Type B pancreatic cell (in vitro differentiated cells): ENCODE data around the gene ST8SIA2. TPM values are rescaled to one million over a fixed set of nuclear protein-coding genes. Genes with fewer than 3 reads are reported as not detected.
A peak's percentile ranks its signal among the peaks of the same experiment; 100 is the strongest.

Source experiments
- DNase-seq: peaks from one replicate; pipeline ENCODE4 v3.0.0; 2021; ENCODE audit warnings: mixed read lengths; ENCODE audit not compliant: unreplicated experiment; ENCODE audit errors: extremely low spot score
- H3K27ac Mint-ChIP-seq: 2 replicates; pipeline ENCODE4 v1.8.0; 2021; ENCODE audit warnings: mild to moderate bottlenecking, mixed read lengths
- H3K27me3 Mint-ChIP-seq: 2 replicates; pipeline ENCODE4 v1.8.0; 2021; ENCODE audit warnings: mixed read lengths
- H3K36me3 Mint-ChIP-seq: 2 replicates; pipeline ENCODE4 v1.8.0; 2021; ENCODE audit warnings: mixed read lengths
- H3K4me1 Mint-ChIP-seq: one replicate; pipeline ENCODE4 v1.8.0; 2021; ENCODE audit warnings: mixed read lengths; ENCODE audit not compliant: unreplicated experiment
- H3K4me3 Mint-ChIP-seq: 2 replicates; pipeline ENCODE4 v1.8.0; 2021; ENCODE audit warnings: mild to moderate bottlenecking, mixed read lengths
- H3K9me3 Mint-ChIP-seq: 2 replicates; pipeline ENCODE4 v1.8.0; 2021; ENCODE audit warnings: mixed read lengths
- total RNA-seq: library from RNA; stranded (reverse); gene quantifications from 2 replicates; pipeline ENCODE4 v1.2.1, GENCODE V29; 2021; ENCODE audit warnings: low replicate concordance
- TF ChIP-seq, protein P1 (sequence below): fragments of 200-600 bp; sonication (generic); conservative IDR thresholded peaks from 2 replicates; pipeline ENCODE4 v1.5.0; 2021; ENCODE audit warnings: antibody characterized with exemption, mild to moderate bottlenecking

Gene ST8SIA2
- total RNA-seq, 1 donor from 2014 or later, result 16.8 TPM

DNA sequence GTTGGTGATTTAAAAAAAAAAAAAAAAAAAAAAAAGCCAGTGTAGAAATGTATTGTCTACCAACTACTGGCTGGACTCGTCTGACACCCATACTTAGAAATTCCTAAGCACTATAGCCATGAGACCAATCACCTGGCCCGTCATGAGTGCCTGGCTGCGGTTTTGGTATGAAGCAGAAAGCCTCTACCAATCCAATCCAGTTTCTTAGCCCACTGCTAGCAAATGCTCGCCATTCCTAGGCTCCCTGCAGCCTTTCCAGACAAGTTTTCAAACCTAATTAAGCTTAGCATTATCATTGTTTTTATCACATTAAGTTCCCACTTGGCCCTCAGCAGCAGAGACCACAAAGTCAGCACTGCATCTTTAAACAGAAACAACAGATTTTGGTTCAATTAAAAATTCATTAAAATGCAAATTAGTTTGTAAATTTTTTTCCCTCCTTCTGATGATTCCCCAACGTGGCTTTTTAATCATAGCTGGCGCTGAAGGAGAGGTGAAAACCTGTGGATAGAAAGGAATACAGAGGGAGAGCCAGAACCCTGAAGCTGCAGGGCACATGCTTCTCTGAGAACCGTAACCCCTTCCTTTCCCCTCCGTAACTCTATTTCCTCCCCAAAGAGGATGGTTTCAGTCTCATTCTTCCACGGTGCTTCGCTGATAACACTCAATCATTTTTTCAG is 32.2 kb upstream of the ST8SIA2 start:
- Mint-ChIP-seq H3K9me3 (peaks cover 4% of the 10 kb centered on the region), H3K4me3 (no peak overlapping the region), H3K27me3 (peaks cover 10% of the 10 kb centered on the region), H3K27ac (no peak overlapping the region), H3K4me1 (peaks cover 29% of the 10 kb centered on the region), H3K36me3 (no peaks in the 10 kb centered on the region)
- DNase-seq, result no peak
- TF ChIP-seq, protein P1, sequence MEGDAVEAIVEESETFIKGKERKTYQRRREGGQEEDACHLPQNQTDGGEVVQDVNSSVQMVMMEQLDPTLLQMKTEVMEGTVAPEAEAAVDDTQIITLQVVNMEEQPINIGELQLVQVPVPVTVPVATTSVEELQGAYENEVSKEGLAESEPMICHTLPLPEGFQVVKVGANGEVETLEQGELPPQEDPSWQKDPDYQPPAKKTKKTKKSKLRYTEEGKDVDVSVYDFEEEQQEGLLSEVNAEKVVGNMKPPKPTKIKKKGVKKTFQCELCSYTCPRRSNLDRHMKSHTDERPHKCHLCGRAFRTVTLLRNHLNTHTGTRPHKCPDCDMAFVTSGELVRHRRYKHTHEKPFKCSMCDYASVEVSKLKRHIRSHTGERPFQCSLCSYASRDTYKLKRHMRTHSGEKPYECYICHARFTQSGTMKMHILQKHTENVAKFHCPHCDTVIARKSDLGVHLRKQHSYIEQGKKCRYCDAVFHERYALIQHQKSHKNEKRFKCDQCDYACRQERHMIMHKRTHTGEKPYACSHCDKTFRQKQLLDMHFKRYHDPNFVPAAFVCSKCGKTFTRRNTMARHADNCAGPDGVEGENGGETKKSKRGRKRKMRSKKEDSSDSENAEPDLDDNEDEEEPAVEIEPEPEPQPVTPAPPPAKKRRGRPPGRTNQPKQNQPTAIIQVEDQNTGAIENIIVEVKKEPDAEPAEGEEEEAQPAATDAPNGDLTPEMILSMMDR, result no peak

DNA sequence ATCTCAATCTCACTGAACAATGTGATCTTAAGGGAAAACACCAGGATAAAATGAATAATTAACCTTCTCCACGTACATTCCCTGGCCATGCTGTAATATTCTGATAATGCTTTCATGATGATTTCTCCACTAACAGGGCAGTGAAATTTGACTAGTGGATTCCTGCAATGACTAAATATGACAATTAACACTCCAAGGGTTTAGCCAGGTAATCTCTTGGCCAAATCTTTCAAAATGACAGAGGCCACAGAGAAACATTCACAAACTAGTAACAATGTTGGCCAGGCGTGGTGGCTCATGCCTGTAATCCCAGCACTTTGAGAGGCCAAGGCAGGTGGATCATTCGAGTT is 31.7 kb upstream of the ST8SIA2 start:
- Mint-ChIP-seq H3K27ac (no peak overlapping the region), H3K4me1 (peaks cover 25% of the 10 kb centered on the region), H3K4me3 (no peak overlapping the region), H3K27me3 (peaks cover 7% of the 10 kb centered on the region), H3K9me3 (peaks cover 4% of the 10 kb centered on the region), H3K36me3 (no peaks in the 10 kb centered on the region)
- TF ChIP-seq, protein P1, result no peak
- no peak for DNase-seq

DNA sequence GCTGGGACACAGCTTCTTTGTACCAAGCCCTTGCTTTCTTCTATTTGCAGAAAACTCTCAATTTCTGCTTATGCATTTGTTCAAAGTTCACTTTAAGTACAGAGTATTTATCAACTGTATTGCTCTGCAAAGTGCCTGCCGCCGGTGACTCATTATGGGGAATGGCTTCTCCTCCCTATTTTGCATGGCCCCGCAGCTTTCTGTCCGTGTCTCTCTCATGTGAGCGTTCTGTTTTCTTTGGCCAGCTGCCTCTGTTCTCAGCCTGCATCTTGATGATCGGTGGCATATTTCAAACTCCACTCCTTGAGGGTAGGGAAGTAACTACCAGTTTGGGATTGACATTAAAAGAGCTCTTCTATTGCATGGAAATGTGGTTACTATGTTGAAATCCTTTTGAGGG is 28.6 kb upstream of the ST8SIA2 start:
- no peaks in the 10 kb centered on the region for H3K36me3 Mint-ChIP-seq
- TF ChIP-seq, protein P1, result no peak
- peak overlapping the region; percentile 16 for H3K4me3 Mint-ChIP-seq
- H3K27ac Mint-ChIP-seq, result peak overlapping the region; percentile 10
- H3K4me1 Mint-ChIP-seq, result peaks cover 25% of the 10 kb centered on the region
- peaks cover 4% of the 10 kb centered on the region for H3K9me3 Mint-ChIP-seq
- DNase-seq, result no peak
- peaks cover 3% of the 10 kb centered on the region for H3K27me3 Mint-ChIP-seq

DNA sequence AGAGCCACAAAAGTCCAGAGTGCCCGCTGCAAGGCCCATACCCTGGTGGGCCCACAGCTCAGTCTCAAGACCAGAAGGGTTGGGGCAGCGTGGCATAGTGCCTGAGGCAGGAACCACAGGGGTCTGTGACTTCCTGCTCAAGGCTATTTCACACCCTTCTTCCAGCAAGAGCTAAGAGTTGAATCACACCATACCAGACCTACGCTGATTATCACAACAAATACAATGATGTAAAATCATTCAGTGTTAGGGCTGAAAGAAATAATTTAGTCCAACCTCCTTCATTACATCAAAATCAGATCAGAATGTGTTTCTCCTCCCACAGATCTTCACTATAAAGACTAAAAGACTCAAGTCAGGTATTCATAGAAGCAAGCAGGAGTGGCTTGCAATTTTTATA is 27.8 kb upstream of the ST8SIA2 start:
- no peaks in the 10 kb centered on the region for H3K36me3 Mint-ChIP-seq
- DNase-seq, result no peak
- peaks cover 3% of the 10 kb centered on the region for H3K27me3 Mint-ChIP-seq
- peaks cover 25% of the 10 kb centered on the region for H3K4me1 Mint-ChIP-seq
- TF ChIP-seq, protein P1, result no peak
- no peak overlapping the region for H3K4me3 Mint-ChIP-seq
- peaks cover 4% of the 10 kb centered on the region for H3K9me3 Mint-ChIP-seq
- no peak overlapping the region for H3K27ac Mint-ChIP-seq

DNA sequence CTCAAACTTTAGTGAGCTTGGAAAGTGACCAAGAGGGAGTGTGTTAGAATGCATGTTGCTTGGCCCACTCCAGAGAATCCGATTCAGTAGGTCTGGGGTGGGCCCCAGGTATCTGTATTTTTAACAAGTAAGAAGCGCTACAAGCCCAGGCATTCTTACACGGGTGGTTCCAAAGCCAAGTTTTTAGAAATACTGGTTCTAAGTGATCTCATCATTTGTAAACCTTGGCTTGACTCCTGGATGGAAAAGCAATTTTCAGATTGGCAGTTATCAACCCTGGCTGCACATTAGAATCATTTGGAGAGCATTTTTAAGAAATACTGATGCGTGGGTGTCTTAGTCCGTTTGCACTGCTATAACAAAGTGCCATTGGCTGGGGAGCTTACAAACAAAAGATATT is 27.3 kb upstream of the ST8SIA2 start:
- H3K27ac Mint-ChIP-seq, result no peak overlapping the region
- TF ChIP-seq, protein P1, result no peak
- H3K9me3 Mint-ChIP-seq, result peaks cover 4% of the 10 kb centered on the region
- H3K36me3 Mint-ChIP-seq, result no peaks in the 10 kb centered on the region
- no peak overlapping the region for H3K4me3 Mint-ChIP-seq
- H3K27me3 Mint-ChIP-seq, result peaks cover 3% of the 10 kb centered on the region
- no peak for DNase-seq
- peaks cover 25% of the 10 kb centered on the region for H3K4me1 Mint-ChIP-seq
